ENCODE measurements around the gene GOLPH3. TPM values are rescaled to one million over a fixed set of nuclear protein-coding genes. Genes with fewer than 3 reads are reported as not detected.
"Not testable (repeated sequence)": the region's sequence is repeated elsewhere in the genome, so short reads cannot be mapped to it uniquely, and the experiment has no call there.

GOLPH3 gene
- total RNA-seq, 1 donor from 2014 or later = 69.1 TPM

DNA sequence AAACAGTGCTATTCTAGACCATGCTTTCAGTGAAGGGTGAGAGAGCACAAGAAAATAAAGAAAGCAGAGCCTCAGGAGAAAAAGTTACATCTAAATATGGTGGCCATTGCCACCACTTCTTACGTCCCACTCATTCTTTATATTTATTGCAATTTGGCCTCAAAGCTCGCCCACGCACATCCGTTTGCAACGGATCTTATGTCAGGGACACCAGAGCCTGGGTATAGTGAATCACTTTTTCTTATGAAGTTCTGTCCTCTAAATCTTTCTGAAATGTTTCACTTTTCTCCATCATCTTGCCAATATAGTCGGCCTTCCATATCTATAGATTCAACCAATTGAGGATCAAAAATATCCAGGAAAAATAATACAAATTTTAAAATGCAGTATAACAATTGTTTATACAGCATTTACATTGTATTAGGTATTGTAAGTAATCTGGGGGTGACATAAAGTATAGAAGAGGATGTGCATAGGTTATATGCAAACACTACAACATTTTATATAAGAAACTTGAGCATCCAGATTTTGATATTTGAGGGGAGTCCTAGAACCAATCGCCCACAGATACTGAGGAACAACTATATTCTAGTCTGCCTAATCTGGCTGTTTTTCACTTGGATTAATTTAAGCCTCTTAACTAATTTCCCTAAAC lies 35.2 kb downstream of the GOLPH3 start:
- no peak for DNase-seq (ENCODE audit: extremely low read depth, low read depth, low spot score)

DNA sequence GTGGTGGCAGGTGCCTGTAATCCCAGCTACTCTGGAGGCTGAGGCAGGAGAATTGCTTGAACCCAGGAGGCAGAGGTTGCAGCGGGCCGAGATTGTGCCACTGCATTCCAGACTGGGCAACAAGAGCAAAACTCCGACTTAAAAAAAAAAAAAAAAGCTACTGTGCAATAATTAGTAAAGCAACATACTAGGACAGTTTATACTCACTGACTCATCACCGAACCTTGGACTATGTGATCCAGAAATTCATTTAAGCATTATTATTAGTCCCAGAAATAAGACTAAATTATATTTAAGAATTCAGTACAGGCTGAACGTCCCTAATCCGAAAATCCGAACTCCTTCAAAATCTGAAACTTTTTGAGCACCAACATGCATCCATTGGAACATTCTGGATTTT lies 37.8 kb downstream of the GOLPH3 start:
- no peak for DNase-seq (ENCODE audit: extremely low read depth, low read depth, low spot score)

DNA sequence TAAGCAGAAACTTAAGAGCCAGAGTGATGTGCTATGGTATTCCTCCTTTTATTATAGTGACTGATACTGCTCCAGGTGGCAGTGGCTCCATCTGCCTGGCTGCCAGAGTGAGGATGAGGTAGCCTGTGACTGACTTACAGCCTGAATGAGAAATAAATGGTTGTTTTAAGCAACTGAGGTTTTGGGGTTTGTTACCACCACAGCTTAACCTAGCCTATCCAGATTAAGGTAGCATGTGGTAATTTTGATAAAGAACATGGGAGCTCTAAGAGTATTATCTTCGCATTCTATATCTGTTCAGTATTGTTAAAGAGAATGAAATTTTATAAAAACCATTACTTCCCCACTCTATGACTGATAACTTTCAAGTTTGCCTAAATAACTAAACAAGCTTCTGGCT lies 39.0 kb downstream of the GOLPH3 start:
- DNase-seq (ENCODE audit: extremely low read depth, low read depth, low spot score) = no peak

DNA sequence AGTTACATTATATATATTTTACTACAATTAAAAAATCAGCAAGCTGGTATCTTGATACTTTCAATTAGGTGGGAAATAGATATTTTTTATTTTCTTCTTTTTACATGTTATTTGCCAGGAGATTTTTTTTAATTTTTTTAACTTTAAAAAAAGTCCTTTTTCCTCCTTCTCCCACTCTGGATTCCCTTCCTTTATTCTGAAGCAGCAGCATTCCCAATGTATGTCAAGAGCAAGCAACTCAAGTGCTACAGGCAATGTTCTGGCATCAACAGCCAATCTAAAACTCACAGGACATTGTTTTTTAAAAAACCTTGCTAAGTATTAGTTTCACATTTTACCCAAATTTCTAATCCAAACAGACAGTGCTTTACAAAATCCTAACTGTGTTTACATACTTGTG lies 41.4 kb downstream of the GOLPH3 start:
- DNase-seq (ENCODE audit: extremely low read depth, low read depth, low spot score) = no peak

DNA sequence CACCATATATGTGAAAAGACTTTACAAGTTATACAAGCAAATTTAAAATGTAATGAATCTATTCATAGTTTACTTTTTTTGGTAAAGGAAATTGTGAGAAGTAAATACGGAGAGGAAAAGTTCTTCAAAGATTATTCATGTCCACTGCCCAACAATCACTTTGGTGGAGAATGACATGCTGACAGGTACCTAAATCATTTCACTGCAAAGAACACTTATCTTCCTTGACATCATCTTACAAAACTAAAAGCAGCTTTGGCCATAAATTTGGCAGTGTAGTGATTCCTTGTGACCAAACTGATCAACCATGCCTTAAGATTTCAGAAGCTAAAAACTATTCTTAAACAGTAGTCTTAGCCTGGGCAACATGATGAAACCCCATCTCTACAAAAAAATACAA lies 42.5 kb downstream of the GOLPH3 start:
- DNase-seq (ENCODE audit: extremely low read depth, low read depth, low spot score) = no peak

DNA sequence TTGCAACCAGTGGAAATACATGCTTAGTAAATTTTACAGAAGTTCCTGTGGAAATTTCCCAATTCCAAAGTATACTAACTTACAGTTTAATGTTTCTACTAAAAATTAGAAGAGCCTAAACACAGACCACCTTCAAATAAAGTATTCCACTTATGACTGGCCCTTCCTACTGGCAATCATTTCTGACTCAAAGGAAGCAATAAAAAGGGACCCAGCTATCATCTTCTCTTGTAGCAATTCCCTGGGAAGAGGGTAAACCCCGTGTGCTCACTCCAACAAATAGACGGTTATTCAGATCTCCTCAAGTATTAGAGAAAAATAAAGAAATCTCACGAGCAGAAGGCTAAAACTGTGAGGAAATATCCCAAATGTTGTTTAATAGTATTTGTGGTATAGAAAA lies 43.3 kb downstream of the GOLPH3 start:
- no peak for DNase-seq (ENCODE audit: extremely low read depth, low read depth, low spot score)

DNA sequence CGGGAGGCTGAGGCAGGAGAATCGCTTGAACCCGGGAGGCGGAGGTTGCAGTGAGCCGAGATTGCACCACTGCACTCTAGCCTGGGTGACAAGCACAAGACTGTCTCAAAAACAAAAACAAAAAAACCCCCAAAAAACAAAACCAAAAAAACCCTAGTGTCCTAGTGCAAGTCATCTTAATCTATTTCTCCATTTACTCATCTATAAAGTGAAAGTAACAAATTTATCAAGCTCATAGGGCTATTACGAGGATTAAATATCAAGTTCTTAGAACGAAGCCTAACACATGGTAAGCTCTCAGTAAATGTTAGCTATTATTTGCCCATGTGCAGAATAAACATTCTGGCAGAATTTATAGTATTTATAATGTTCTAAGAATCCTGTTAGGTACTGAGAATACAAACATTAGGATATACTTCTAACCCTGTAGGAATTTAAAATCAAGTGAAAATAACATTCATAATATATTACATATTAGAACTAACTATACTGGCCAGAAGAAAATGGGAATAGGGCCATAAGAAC lies 45.0 kb downstream of the GOLPH3 start:
- no peak for DNase-seq (ENCODE audit: extremely low read depth, low read depth, low spot score)

DNA sequence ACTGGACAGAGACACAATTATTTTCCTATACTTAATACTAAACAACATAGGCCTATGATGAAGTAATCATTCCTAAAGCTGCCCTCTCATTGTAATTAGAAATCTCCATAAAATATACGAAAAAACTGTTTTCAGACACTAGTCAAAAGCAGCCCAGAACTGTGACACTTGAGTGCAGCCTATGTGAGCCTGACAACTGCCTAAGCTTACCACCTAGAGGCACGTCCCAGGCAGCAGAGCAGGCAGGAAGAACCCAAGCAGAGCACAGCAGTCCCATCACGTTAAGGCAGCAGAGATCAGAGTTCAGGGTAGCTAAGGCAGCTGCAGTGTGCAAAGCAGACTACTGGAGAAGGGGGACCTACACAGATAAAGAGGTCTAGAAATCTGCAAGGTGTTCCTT lies 46.4 kb downstream of the GOLPH3 start:
- no peak for DNase-seq (ENCODE audit: extremely low read depth, low read depth, low spot score)

DNA sequence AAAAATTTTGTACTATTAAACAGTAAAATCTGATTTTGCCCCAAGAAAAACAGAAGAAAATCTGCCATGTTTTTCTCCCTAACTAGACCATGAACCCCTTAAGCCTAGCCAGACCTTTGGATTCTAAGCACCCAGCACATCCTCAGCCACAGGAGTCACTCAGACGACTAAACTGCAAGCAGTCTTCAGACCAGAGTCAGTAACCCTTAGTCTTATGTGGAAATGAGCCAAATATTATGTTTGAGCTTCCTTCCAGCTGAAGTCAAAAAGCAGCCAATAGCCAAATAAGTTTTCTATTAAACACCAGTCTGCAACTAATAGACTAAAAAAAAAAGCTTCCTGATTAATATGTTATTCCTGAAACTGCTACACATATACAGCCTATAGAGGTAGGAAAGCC lies 47.4 kb downstream of the GOLPH3 start:
- DNase-seq (ENCODE audit: extremely low read depth, low read depth, low spot score) = no peak

DNA sequence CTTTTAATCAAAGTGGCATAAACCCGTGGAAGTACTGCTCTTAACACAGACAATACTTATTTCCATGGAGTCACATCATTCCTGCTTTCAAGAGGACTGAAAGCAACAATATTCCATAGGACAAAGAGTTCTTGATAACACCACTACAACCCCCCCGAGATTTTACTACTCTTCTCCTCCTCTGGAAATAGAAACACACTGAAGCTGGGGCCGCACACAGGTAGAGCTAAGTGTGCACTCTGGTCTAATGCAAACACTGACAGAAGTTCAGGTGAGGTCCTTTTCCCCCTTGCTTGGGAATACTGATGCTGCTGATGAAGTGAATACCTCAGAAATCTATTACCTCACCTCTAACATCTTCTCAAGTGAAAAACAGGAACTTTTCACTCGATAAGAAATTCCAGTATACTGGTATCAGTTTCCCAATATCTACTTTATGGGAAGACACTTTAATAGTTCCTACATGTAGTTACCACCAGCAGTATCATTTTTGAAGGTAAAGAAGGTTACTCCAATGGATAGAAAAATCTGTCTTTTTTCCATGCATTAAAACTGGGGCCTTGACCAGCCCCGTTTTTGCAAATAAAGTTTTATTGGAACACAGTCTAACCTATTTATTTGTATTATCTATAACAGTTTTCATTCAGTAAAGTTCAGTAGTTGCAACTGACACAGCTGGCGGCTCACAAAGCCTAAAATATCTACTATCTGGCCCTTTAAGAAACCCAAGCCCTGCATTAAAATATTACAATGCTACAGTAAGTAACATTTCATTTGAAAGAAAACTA lies 50.0 kb downstream of the GOLPH3 start:
- no peak for DNase-seq (ENCODE audit: extremely low read depth, low read depth, low spot score)

DNA sequence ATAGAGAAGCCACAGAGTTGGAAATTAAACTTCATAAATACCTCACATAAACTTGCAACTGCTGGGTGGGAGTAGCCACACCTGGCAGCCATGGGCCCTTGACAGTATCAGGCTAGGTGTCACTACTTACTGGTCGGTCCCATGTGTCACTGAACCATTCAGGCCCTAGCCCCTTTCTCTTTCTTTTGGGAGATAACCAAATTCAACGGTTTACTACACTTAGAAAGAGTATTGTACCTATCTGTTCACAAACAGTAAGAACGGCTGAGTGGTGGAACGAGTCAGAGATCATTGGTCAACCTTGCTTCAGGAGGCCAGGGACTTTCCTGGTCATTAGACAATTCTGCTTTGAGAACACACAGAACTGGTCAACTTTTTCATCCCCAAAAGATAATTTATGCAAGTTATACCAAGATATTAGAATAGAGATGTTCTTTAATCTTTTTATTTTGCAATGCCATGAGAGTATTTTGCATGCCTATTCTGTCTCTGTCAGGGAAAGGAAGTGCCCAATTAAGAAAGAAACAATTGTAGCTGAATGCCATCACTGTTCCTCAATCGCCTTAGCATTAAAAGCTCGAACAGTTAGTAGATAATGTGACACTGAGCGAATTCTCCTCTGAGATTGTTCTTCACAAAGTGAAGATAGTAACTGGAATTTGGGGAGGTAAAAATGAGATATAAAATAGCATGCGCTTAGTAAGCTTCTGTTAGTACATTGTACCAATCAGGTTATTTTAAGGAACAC lies 50.9 kb downstream of the GOLPH3 start:
- no peak for DNase-seq (ENCODE audit: extremely low read depth, low read depth, low spot score)

DNA sequence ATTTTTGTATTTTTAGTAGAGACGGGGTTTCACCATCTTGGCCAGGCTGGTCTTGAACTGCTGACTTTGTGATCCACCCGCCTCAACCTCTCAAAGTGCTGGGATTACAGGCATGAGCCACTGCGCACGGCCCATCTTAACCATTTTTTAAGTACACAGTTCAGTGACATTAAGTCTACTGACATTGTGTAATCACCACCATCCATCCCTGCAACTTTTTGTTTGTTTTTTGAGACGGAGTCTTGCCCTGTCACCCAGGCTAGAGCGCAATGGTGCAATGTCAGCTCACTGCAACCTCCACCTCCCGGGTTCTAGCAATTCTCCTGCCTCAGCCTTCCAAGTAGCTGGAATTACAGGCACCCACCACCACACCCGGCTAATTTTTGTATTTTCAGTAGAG lies 55.2 kb downstream of the GOLPH3 start:
- DNase-seq (ENCODE audit: extremely low read depth, low read depth, low spot score) = not testable (repeated sequence)

DNA sequence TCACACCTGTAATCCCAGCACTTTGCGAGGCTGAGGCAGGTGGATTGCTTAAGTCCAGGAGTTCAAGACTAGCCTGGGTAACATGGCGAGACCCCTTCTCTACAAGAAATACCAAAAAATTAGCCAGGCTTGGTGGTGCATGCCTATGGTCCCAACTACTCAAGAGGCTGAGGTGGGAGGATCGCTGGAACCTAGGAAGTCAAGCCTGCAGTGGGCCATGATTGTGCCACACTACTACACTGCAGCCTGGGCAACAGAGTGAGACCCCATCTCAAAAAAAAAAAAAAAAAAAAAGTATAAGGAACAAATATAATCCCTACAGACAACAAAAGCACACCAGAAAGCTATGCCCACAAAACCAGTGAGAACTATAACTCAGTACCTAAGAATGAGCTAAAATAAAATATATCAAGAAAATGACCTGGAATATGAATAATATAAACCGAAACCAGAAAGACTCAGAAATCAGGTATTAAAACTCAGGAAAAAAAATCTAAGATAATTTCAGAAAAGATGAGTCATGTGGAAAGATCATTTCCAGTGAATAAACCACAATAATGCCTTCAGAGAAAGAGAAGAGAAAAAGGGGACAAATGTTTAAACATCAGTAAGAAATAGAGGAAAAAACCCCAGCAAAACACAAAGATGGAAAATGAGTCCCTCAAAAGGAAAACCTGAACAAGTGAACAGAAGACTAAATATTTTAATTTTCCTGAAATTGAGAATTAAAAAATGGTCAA lies 57.4 kb downstream of the GOLPH3 start:
- DNase-seq (ENCODE audit: extremely low read depth, low read depth, low spot score) = no peak

DNA sequence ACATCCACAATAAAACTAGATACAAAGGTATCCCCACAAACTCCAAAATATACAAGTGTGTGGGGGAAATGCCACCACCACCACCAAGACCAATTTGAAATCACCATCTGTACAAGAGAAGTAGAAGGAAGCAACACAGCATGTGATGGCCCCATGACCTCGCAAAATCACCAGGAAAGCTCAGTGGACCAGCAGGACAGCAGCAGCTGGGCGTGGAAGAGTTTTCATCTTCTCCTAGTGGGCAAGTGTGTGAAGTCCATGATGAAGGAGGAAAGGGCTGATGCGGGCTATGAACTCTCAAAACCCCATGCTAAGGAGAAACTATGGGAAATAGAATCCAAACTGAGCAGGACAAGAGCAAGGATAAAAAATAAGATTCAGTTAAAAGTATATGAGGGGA lies 58.1 kb downstream of the GOLPH3 start:
- no peak for DNase-seq (ENCODE audit: extremely low read depth, low read depth, low spot score)

DNA sequence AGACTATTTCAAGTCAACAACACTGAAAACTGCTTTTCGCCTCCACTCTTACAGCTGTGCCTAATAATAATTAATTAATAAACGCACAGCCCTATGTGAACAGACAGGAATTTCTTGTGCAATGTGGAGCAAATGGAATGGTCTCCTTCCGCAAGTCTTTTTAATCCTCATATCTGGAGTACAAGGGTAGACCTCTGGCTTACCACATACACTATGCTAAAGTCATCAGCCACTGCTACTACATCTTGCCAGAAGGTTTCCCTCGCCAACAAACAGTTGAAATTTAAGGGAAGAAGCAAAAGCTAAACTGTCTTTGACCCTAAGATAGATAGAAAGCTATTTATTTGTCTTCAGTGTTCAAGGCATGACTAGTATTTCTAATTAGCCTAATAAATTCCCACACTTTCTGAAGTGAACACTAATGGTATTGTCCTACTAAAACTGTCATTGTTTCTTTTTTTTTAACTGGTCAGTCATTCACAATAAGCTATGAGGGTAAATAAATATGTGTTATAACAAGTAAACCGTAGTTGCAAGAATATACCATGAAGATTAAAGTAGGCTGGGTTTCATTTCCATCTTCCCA lies 63.9 kb downstream of the GOLPH3 start:
- no peak for DNase-seq (ENCODE audit: extremely low read depth, low read depth, low spot score)

DNA sequence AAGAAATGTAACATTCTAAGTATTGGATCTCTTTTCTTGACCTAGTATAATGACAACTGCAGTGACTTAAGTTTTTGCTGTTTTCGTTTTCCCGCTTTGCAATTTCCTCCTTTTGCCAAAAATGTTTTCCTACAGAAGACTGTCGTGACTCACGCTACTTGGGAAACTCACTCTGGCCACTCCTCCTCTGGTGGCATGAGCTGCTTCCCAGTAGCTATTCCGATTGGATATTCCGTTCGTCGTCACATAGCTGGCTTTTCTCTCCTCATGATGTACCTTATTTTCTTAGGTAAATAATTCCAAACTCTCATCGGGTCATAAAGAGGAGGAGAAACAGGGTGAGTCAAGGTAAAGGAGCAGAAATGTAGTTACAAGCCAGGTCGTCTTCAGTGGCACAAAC lies 64.9 kb downstream of the GOLPH3 start:
- DNase-seq (ENCODE audit: extremely low read depth, low read depth, low spot score) = no peak

DNA sequence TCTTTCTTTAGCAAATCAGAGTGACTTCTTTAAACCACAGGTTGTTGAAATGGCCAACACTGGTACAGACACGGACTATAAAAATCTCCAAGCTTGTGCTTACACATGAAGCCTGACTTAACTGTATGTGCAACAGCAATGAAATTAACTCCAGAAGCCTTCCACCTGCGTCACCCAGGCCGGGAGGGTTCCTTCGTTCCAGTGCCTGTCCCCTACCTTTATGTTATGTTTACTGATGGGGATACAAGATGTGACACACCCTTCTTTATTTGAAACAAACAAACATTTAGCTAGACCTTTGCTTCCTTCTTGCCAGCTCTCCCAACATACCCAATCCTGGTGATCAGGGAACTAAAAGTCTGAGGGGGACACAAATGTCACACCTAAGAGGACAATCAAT lies 66.0 kb downstream of the GOLPH3 start:
- no peak for DNase-seq (ENCODE audit: extremely low read depth, low read depth, low spot score)

DNA sequence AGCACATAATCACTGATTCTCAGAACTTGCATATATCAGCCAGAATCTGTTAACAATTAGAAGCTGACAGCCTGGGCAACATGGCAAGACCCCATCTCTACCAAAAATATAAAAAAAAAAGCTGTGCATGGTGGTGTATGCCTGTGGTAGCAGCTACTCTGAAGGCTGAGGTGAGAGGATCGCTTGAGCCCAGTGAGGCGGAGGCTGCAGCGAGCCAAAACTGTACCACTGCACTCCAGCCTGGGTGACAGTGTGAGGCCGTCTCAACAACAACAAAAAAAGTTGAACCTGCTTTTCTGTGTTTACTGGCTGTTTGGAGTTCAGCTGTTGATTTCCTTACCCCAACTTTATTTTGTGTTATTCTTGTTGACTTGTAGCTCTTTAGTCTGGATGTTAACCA lies 66.8 kb downstream of the GOLPH3 start:
- no peak for DNase-seq (ENCODE audit: extremely low read depth, low read depth, low spot score)

DNA sequence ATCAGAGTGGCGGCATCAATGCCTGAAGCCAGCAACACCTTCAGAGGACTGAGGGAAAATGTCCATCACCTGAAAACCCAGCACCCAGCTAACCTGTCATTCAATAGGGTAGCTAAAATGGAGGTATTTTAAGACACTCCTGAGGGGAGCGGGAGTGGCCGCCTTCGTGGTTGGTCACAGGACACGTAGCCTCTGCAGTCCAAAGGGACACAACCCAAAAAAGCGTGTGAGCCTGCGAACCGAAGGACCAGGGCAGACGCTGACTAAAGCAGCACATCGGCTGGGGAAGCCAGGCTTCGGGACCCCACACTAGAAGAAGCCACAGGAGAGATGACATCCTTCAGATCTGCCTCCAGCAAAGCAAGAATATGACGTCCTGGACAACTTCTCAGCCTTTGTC lies 70.6 kb downstream of the GOLPH3 start:
- no peak for DNase-seq (ENCODE audit: extremely low read depth, low read depth, low spot score)

DNA sequence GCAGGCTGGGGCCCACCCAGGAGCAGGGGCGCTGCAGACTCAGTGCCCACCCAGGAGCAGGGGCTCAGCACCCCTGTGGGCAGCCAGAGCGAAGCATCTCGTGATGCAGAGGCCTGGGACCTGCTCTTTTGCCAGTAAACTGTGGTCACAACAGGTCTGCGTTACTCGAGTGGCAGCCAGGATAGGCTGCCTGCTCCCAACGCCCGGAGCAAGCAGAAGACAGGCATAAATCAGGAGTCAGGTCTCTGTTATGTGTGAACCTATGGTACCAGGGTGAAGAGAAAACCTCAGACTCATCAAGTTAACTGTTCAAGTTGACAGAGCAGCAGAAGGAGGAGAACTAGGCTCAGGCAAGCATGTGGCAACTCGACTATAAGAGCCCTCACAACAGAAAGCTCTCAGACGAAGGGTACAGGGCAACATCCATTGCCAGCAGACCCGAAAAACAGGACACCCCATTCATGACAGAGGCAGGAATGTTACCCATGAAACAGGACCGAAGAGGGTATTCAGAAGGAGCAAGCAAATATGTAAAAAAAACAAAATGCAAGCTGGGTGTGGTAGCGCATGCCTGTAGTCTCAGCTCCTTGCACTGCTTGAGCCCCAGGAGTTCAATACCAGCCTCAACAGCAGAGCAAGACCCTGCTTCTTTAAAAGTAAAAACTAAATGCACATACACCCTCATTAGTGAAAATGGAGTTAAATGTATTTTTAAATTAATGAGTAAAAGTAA lies 71.7 kb downstream of the GOLPH3 start:
- no peak for DNase-seq (ENCODE audit: extremely low read depth, low read depth, low spot score)

All from glomerular endothelial cell (primary cell).